Psoas muscle (tissue), 7 donors: ENCODE results near the gene ATXN3L. TPM values are rescaled to one million over a fixed set of nuclear protein-coding genes. Genes with fewer than 3 reads are reported as not detected.

Source experiments
- polyA plus RNA-seq, 3 donors: library from polyadenylated mRNA; stranded (reverse); fragments of 200-250 nt; gene quantifications; one replicate each; pipeline ENCODE4 v1.2.3, GENCODE V29; 2013
- total RNA-seq, 4 donors: library from RNA; stranded (reverse); fragmentation: NEBNext Ultra II Directional in 2 of 4; extraction: Animal tissue kit (Norgen Biotek cat#: 25700) in 2 of 4; gene quantifications; one replicate each; pipeline versions ENCODE4 v1.2.1 to v1.2.4, GENCODE V29; 2021 to 2023
- donor health status: healthy with polysubstance abuse.
- donor health status: DM: no; HTN: no; CAD: no; lungs with moderate emphysema.
- donor health status: Bipolar disorder and iron deficiency.
- donor health status: healthy.
- donor health status: DM: no; HTN: no; CAD: no.
- donor health status: DM: no; HTN: no; CAD: no.
- donor health status: DM: yes; HTN: yes; CAD: no.

The ATXN3L gene
- total and polyA plus RNA-seq, 7 donors: not detected

Other genes with a start within 250 kb of the ATXN3L start
- under 1 TPM in 1 of 4 donors, not detected in 3; 0.17 TPM for gene EGFL6, start 249.5 kb upstream of the ATXN3L start, total RNA-seq
- not detected for gene EGFL6, start 249.5 kb upstream of the ATXN3L start, polyA plus RNA-seq